Measurements from ENCODE around the gene URAD.
"Not testable (repeated sequence)": the region's sequence is repeated elsewhere in the genome, so short reads cannot be mapped to it uniquely, and the experiment has no call there.

URAD gene

DNA sequence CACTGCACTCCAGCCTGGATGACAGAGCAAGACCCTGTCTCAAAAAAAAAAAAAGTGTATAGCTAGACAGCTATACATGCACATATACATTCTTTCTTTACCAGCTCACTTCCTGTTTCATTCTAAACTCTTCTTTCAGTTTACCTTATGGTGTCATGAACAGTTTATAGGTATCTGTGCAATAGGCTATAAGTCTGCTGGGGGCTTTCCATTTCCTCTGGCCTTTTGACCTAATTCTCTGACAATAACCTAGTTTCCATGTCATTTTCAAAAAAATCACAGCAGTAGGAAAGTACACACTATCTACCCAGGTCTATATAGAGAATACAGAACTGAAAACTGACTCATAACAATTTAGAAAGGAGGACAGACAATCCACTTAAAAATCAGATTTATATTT, 24.4 kb upstream of the URAD start:
- Mint-ChIP-seq H3K4me1 (peaks cover 19 to 36% of the 10 kb centered on the region in 2 donors), H3K9me3 (peaks cover 0 to 4% of the 10 kb centered on the region in 2 donors), H3K27ac (peak overlapping the region; percentile 90), H3K27me3 (no peaks in the 10 kb centered on the region), H3K4me3 (peak overlapping the region; percentile 19 to 44), H3K36me3 (no peaks in the 10 kb centered on the region)
- DNase-seq (peak; percentile 44), ATAC-seq (replicated peaks) (peak; percentile 93 to 94)

DNA sequence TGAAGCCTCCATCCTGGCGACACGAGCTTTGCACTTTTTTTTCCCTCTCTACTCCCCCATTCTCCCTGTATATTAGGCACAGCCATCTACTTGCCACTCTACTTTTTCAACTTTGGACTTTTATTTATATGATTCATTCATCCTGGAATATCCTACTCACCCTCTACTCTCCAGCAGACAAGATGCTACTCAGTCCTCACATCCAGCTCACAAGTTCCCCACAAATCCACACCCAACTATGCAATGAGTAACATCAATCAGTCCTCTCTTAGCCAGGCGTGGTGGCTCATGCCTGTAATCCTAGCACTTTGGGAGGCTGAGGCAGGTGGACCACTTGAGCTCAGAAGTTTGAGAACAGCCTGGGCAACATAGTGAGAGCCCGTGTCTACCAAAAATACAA, 23.9 kb upstream of the URAD start:
- H3K27me3 Mint-ChIP-seq: no peaks in the 10 kb centered on the region
- DNase-seq (no peak), ATAC-seq (replicated peaks) (peak in 1 of 2 donors; percentile 11)
- no peaks in the 10 kb centered on the region for H3K36me3 Mint-ChIP-seq
- H3K27ac Mint-ChIP-seq: peak overlapping the region; percentile 90
- H3K4me1 Mint-ChIP-seq: peaks cover 19 to 36% of the 10 kb centered on the region in 2 donors
- H3K4me3 Mint-ChIP-seq: peak overlapping the region; percentile 19 to 44
- peaks cover 0 to 4% of the 10 kb centered on the region in 2 donors for H3K9me3 Mint-ChIP-seq

GRCh38 chr13:28010046-28010445, 21.6 kb upstream of the URAD start:
- peaks cover 16 to 32% of the 10 kb centered on the region in 2 donors for H3K4me1 Mint-ChIP-seq
- no peaks in the 10 kb centered on the region for H3K27me3 Mint-ChIP-seq
- H3K9me3 Mint-ChIP-seq: peaks cover 0 to 4% of the 10 kb centered on the region in 2 donors
- peak overlapping the region; percentile 7 for H3K27ac Mint-ChIP-seq
- ATAC-seq (replicated peaks) (no peak), DNase-seq (no peak)
- no peaks in the 10 kb centered on the region for H3K36me3 Mint-ChIP-seq
- no peak overlapping the region for H3K4me3 Mint-ChIP-seq

DNA sequence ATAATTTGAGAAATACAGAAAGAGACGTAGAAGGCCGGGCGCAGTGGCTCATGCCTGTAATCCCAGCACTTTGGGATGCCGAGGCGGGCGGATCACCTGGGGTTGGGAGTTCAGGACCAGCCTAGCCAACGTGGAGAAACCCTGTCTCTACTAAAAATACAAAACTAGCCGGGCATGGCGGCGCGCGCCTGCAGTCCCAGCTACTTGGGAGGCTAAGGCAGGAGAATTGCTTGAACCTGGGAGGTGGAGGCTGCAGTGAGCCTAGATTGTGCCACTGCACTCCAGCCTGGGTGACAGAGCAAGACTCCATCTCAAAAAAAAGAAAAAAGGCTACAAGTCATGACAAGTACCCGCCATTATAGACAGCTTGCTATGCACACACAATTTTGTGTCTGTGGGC, 16.5 kb upstream of the URAD start:
- ATAC-seq (replicated peaks); H3K9me3 Mint-ChIP-seq; H3K27me3 Mint-ChIP-seq; H3K4me3 Mint-ChIP-seq; H3K4me1 Mint-ChIP-seq; DNase-seq; H3K36me3 Mint-ChIP-seq; H3K27ac Mint-ChIP-seq: not testable (repeated sequence)

DNA sequence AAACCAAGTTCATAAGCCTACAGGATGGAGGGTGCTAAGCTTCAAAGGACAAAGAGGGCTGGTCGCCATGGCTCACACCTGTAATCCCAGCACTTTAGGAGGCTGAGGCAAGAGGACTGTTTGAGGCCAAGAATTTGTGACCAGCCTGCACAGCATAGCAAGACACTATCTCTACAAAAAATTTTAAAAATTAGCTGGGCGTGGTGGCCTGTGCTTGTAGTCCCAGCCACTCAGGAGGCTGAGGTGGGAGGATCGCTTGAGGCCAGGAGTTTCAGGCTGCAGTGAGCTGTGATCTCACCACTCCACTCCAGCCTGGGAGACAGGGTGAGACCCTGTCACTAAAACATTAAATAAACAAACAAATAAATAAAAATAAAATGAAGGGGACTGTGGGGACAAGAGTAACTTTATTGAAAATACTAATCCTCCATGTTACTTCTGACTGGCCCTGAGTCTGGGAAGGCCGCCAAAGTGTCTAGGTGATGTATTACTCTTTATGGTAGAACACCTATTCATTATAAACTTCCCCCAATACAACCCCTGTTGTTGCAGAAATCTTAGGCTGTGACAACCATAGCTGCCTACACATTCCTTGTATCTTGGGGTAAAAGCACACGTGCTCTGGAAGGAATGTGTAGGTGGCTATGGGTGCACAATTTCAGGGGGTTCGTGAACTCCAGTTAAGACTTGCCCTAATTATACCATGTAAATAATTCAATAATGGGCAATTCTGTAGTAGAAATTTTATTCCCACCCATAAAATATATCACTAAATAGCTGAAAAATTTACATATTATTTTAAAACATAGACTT, 14.6 kb upstream of the URAD start:
- peaks cover 2 to 4% of the 10 kb centered on the region in 2 donors for H3K4me1 Mint-ChIP-seq
- no peak overlapping the region for H3K27ac Mint-ChIP-seq
- no peaks in the 10 kb centered on the region for H3K27me3 Mint-ChIP-seq
- DNase-seq: no peak
- no peak overlapping the region for H3K4me3 Mint-ChIP-seq
- ATAC-seq (replicated peaks): no peak
- H3K36me3 Mint-ChIP-seq: no peaks in the 10 kb centered on the region
- no peaks in the 10 kb centered on the region for H3K9me3 Mint-ChIP-seq

GRCh38 chr13:28001837-28002473, 13.5 kb upstream of the URAD start:
- H3K9me3 Mint-ChIP-seq: no peaks in the 10 kb centered on the region
- H3K36me3 Mint-ChIP-seq: no peaks in the 10 kb centered on the region
- H3K27ac Mint-ChIP-seq: no peak overlapping the region
- no peak for DNase-seq
- no peak for ATAC-seq (replicated peaks)
- no peaks in the 10 kb centered on the region for H3K27me3 Mint-ChIP-seq
- no peak overlapping the region for H3K4me3 Mint-ChIP-seq
- H3K4me1 Mint-ChIP-seq: peaks cover 5 to 7% of the 10 kb centered on the region in 2 donors

- no peak for ATAC-seq (replicated peaks)
- Mint-ChIP-seq H3K27me3 (no peaks in the 10 kb centered on the region), H3K36me3 (no peaks in the 10 kb centered on the region), H3K4me1 (peaks cover 5 to 7% of the 10 kb centered on the region in 2 donors), H3K4me3 (no peak overlapping the region), H3K9me3 (no peaks in the 10 kb centered on the region), H3K27ac (no peak overlapping the region)
- DNase-seq: no peak
Measured at GRCh38 chr13:28001049-28001448, 12.6 kb upstream of the URAD start.

DNA sequence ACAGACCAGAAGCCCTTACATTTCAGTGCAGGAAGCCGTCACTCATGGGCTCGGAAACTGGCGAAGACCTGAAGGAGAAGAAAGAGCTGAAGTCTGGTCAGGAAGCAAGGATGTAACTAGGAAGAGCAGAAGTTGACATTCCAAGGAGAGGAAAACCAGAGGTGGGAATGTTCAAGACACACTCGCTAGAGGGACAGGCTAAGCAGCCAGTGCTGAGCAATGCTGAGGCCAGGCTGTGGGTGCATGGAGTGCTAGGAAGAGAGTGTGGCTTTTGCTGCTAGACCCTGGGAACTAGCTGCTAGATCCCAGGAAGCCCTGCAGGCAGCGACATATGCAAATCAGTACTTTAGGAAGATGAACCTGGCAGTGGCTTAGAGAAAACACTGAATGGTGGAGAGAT, 12.1 kb upstream of the URAD start:
- no peaks in the 10 kb centered on the region for H3K9me3 Mint-ChIP-seq
- H3K36me3 Mint-ChIP-seq: no peaks in the 10 kb centered on the region
- no peaks in the 10 kb centered on the region for H3K27me3 Mint-ChIP-seq
- DNase-seq (no peak), ATAC-seq (replicated peaks) (no peak)
- no peak overlapping the region for H3K4me3 Mint-ChIP-seq
- H3K4me1 Mint-ChIP-seq: peaks cover 5 to 7% of the 10 kb centered on the region in 2 donors
- H3K27ac Mint-ChIP-seq: no peak overlapping the region

- ATAC-seq (replicated peaks): peak; percentile 76 to 77
- H3K4me3 Mint-ChIP-seq: no peak overlapping the region
Measured at GRCh38 chr13:27997904-27998522, 9.5 kb upstream of the URAD start.

DNA sequence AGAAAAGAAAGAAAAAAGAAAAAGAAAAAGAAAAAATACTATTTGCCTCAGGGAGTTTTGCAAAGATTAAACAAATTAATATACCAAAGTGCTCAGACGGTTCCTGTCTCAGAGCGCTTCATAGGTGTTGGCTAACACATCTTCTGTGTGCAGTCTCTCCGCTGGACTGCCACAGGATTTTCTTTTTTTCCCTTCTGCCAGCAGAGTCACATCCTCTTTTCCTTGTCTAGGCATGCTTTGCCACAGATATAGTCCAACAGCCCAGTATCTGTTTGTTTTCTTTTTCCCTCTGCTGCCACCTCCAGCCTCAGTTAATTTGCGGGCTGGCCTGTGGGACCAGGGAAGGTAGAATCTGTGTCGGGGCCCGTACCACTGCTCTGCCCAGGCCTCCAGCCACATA, 3.4 kb upstream of the URAD start:
- no peak for ATAC-seq (replicated peaks)
- H3K4me3 Mint-ChIP-seq: no peak overlapping the region

More at GRCh38 chr13:27997904-27998522, 9.5 kb upstream of the URAD start:
- no peak for DNase-seq
- H3K27me3 Mint-ChIP-seq: no peaks in the 10 kb centered on the region
- peaks cover 7% of the 10 kb centered on the region in 2 donors for H3K4me1 Mint-ChIP-seq
- H3K36me3 Mint-ChIP-seq: no peaks in the 10 kb centered on the region
- H3K27ac Mint-ChIP-seq: no peak overlapping the region
- no peaks in the 10 kb centered on the region for H3K9me3 Mint-ChIP-seq

DNA sequence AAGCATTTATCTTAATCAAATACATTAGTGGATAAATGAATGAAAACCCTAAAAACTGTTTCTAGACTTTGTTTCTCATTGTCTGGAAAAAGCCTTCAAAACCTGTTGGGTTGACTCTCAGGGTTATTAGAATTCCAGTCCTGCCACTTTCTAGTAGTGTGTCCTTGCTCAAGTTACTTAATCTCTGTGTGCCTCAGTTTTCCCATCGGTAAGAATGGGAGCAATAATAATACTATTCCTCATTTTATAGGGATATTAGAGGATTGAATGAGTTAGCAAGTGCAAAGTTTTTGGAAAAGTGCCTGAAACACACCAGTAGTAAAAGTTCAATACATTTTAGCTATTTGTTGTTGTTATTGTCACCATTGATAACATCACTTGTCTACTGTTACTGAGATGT, 2.9 kb downstream of the URAD start:
- H3K36me3 Mint-ChIP-seq: no peaks in the 10 kb centered on the region
- peaks cover 3 to 12% of the 10 kb centered on the region in 2 donors for H3K4me1 Mint-ChIP-seq
- H3K9me3 Mint-ChIP-seq: no peaks in the 10 kb centered on the region
- peaks cover 35 to 40% of the 10 kb centered on the region in 2 donors for H3K27me3 Mint-ChIP-seq
- H3K27ac Mint-ChIP-seq: no peak overlapping the region
- DNase-seq (no peak), ATAC-seq (replicated peaks) (no peak)
- H3K4me3 Mint-ChIP-seq: no peak overlapping the region

More for the DNA sequence above, 3.4 kb upstream of the URAD start:
- H3K9me3 Mint-ChIP-seq: no peaks in the 10 kb centered on the region
- H3K4me1 Mint-ChIP-seq: peaks cover 0 to 2% of the 10 kb centered on the region in 2 donors
- H3K27ac Mint-ChIP-seq: no peak overlapping the region
- DNase-seq: no peak
- no peaks in the 10 kb centered on the region for H3K36me3 Mint-ChIP-seq
- H3K27me3 Mint-ChIP-seq: peaks cover 0 to 6% of the 10 kb centered on the region in 2 donors

GRCh38 chr13:27982361-27982760, 6.1 kb downstream of the URAD start:
- DNase-seq (no peak), ATAC-seq (replicated peaks) (no peak)
- Mint-ChIP-seq H3K27me3 (peaks cover 61 to 67% of the 10 kb centered on the region in 2 donors), H3K27ac (no peak overlapping the region), H3K36me3 (peaks cover 0 to 3% of the 10 kb centered on the region in 2 donors), H3K9me3 (no peaks in the 10 kb centered on the region), H3K4me1 (peaks cover 18 to 41% of the 10 kb centered on the region in 2 donors), H3K4me3 (no peak overlapping the region)

- H3K27ac Mint-ChIP-seq: no peak overlapping the region
- peaks cover 67 to 79% of the 10 kb centered on the region in 2 donors for H3K27me3 Mint-ChIP-seq
- peaks cover 0 to 3% of the 10 kb centered on the region in 2 donors for H3K36me3 Mint-ChIP-seq
- H3K4me1 Mint-ChIP-seq: peaks cover 18 to 47% of the 10 kb centered on the region in 2 donors
- no peaks in the 10 kb centered on the region for H3K9me3 Mint-ChIP-seq
- peak overlapping the region; percentile 52 to 76 for H3K4me3 Mint-ChIP-seq
- ATAC-seq (replicated peaks) (no peak), DNase-seq (no peak)
Measured at GRCh38 chr13:27981006-27981708, 7.3 kb downstream of the URAD start.

Data from stimulated activated naive B cell treated with anti-CD40 and anti-IgM and Interleukin-4, amounts not matched to agents 10 μg/mL and 1 μg/mL and 100 μg/mL, for 72 hours (primary cell).